ENCODE data around the gene FBRSL1. TPM values are rescaled to one million over a fixed set of nuclear protein-coding genes. Genes with fewer than 3 reads are reported as not detected.

Gene FBRSL1
- total RNA-seq, 1 experiment from 2014 or later, result 96.1 TPM

DNA sequence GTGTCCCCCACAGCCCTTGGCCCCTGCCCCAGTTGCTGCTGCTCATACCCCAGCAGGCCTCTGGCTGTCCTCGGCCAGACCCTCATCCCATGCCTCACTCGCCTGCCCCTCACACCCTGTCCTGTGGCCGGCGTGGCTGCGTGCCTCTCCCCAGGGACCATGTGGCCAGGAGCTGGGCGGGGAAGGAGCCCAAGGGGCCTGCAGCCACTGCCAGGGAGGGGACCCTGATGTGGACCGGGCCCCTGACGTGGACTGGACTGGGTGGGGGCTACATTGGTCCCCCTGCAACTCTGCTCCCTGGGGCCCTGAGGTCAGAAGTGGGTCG lies 10.9 kb downstream of the FBRSL1 start:
- CTCF ChIA-PET, result no interaction called here
- no peaks in the 10 kb centered on the region for H3K27me3 ChIP-seq (replicated peaks; ENCODE audit: control insufficient read depth, insufficient read depth, low read length)
- peaks cover 2% of the 10 kb centered on the region; the same call in 1 of the 2 replicates for H3K4me1 ChIP-seq
- Mint-ChIP-seq H3K4me3 (ENCODE audit: unreplicated experiment) (no peak overlapping the region), H3K27ac (ENCODE audit: unreplicated experiment) (peak overlapping the region; percentile 65), H3K36me3 (ENCODE audit: insufficient read depth, unreplicated experiment) (no peaks in the 10 kb centered on the region), H3K27me3 (ENCODE audit: insufficient read depth, unreplicated experiment) (no peaks in the 10 kb centered on the region), H3K9me3 (ENCODE audit: unreplicated experiment) (no peaks in the 10 kb centered on the region), H3K4me1 (ENCODE audit: low read depth, unreplicated experiment) (no peaks in the 10 kb centered on the region)
- POLR2A ChIA-PET, result no interaction called here
- H3K9me3 ChIP-seq, result no peaks in the 10 kb centered on the region
- no peaks in the 10 kb centered on the region for H3K36me3 ChIP-seq (ENCODE audit: control insufficient read depth, insufficient read depth, low read length)
- intact Hi-C loops (cut with micrococcal nuclease; ENCODE audit: unreplicated experiment), result no loop called here
- BruUV-seq (replicated peaks), result no TSS peak
- H3K4me3 ChIP-seq (ENCODE audit: low read depth, low read length), result no peak overlapping the region
- TF ChIP-seq, protein P1, sequence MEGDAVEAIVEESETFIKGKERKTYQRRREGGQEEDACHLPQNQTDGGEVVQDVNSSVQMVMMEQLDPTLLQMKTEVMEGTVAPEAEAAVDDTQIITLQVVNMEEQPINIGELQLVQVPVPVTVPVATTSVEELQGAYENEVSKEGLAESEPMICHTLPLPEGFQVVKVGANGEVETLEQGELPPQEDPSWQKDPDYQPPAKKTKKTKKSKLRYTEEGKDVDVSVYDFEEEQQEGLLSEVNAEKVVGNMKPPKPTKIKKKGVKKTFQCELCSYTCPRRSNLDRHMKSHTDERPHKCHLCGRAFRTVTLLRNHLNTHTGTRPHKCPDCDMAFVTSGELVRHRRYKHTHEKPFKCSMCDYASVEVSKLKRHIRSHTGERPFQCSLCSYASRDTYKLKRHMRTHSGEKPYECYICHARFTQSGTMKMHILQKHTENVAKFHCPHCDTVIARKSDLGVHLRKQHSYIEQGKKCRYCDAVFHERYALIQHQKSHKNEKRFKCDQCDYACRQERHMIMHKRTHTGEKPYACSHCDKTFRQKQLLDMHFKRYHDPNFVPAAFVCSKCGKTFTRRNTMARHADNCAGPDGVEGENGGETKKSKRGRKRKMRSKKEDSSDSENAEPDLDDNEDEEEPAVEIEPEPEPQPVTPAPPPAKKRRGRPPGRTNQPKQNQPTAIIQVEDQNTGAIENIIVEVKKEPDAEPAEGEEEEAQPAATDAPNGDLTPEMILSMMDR (IDR thresholded peaks at IDR 0.05; ENCODE audit: insufficient read depth in 1 of 2, low read depth in 1 of 2, low read length in 1 of 2, severe bottlenecking in 1 of 2, unreplicated experiment in 1 of 2), result no peak
- DNase-seq, result no peak

DNA sequence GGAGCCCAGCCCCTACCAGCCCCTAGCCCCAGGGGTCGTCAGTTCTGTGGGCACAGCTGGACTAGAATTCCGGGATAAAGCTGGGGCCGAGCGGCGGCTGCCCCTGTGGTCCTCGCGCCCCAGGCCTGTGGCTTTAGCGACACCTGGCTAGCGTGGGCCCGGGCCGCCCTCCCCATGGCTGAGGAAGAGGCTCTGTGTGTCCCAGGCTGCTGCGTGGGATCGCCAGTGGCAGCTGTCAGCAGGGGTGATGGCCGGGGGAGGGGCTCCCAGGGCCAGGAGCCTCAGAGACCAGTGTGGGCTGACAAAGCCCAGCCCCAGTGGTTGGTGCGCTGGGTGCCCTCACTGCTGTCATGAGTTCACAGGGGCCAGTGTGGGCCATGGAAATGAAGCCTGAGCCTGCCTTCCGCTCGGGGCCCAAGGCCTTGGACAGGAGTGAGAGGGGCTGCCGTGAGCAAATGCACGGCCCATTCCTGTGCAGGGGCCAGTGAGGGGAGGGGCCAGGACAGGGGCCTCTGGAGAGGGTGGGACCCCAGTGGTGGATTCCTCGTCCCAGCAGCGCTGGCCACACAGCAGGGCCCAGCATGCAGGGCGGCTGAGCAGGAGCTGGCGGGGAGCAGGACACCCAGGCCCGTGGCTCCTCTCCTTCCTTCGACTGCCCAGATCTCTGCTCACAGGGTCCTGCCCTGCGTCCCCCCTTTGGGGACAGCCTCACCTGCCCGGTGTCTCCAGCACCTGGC lies 11.4 kb downstream of the FBRSL1 start:
- H3K27ac Mint-ChIP-seq (ENCODE audit: unreplicated experiment), result peak overlapping the region; percentile 65
- no peaks in the 10 kb centered on the region for H3K36me3 ChIP-seq (ENCODE audit: control insufficient read depth, insufficient read depth, low read length)
- POLR2A ChIA-PET, result no interaction called here
- no peak for DNase-seq
- no peaks in the 10 kb centered on the region for H3K9me3 ChIP-seq
- BruUV-seq (replicated peaks), result no TSS peak
- H3K4me1 ChIP-seq, result no peaks in the 10 kb centered on the region
- TF ChIP-seq, protein P1 (IDR thresholded peaks at IDR 0.05; ENCODE audit: insufficient read depth in 1 of 2, low read depth in 1 of 2, low read length in 1 of 2, severe bottlenecking in 1 of 2, unreplicated experiment in 1 of 2), result no peak
- no peaks in the 10 kb centered on the region for H3K9me3 Mint-ChIP-seq (ENCODE audit: unreplicated experiment)
- no peak overlapping the region for H3K4me3 ChIP-seq (ENCODE audit: low read depth, low read length)
- no peaks in the 10 kb centered on the region for H3K27me3 Mint-ChIP-seq (ENCODE audit: insufficient read depth, unreplicated experiment)
- no peak overlapping the region for H3K4me3 Mint-ChIP-seq (ENCODE audit: unreplicated experiment)
- no peaks in the 10 kb centered on the region for H3K4me1 Mint-ChIP-seq (ENCODE audit: low read depth, unreplicated experiment)
- peaks cover under 1% of the 10 kb centered on the region for H3K36me3 Mint-ChIP-seq (ENCODE audit: insufficient read depth, unreplicated experiment)
- H3K27me3 ChIP-seq (replicated peaks; ENCODE audit: control insufficient read depth, insufficient read depth, low read length), result no peaks in the 10 kb centered on the region
- intact Hi-C loops (cut with micrococcal nuclease; ENCODE audit: unreplicated experiment), result no loop called here
- CTCF ChIA-PET, result no interaction called here

DNA sequence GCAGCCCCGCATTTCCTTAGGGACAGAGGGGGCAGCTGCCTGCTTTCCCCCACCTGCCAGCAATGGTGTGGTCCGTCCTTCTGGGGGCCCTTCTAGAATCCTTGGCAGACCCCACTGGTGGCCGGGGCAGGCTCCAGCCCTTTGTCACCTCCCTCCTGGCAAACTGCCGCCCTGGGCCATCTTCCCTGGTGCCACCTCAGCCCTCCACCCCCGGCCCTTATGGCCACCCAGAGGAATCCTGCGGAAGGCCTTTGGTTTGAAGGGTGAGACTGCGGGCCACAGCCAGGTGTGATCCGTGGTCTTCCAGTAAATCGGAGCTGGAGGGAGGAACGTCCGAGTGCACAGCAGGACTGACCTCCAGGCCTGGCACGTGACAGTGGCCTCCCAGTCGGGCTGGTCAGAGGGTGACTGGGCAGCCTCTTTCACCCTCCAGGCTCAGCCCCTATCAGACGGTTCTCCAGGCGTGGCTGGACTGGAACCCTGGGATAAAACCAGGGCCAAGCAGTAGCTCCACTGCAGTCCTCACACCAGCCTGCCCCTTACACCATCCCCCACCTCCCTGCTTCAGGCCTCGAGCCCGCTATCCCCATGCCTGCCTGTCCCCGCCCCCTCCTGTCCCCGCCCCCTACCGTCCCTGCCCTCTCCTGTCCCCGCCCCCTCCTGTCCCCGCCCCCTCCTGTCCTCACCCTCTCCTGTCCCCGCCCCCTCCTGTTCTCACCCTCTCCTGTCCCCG lies 12.4 kb downstream of the FBRSL1 start:
- Mint-ChIP-seq H3K4me3 (ENCODE audit: unreplicated experiment) (no peak overlapping the region), H3K27me3 (ENCODE audit: insufficient read depth, unreplicated experiment) (no peaks in the 10 kb centered on the region), H3K27ac (ENCODE audit: unreplicated experiment) (no peak overlapping the region), H3K4me1 (ENCODE audit: low read depth, unreplicated experiment) (no peaks in the 10 kb centered on the region), H3K36me3 (ENCODE audit: insufficient read depth, unreplicated experiment) (peaks cover 8% of the 10 kb centered on the region), H3K9me3 (ENCODE audit: unreplicated experiment) (no peaks in the 10 kb centered on the region)
- Histone ChIP-seq H3K4me3 (ENCODE audit: low read depth, low read length) (no peak overlapping the region), H3K36me3 (ENCODE audit: control insufficient read depth, insufficient read depth, low read length) (no peaks in the 10 kb centered on the region), H3K4me1 (no peaks in the 10 kb centered on the region), H3K9me3 (no peaks in the 10 kb centered on the region), H3K27me3 (replicated peaks; ENCODE audit: control insufficient read depth, insufficient read depth, low read length) (no peaks in the 10 kb centered on the region)
- peak in 1 of 2 experiments; percentile 51 for DNase-seq
- ChIA-PET POLR2A (no interaction called here), CTCF (no interaction called here)
- TF ChIP-seq, protein P1 (IDR thresholded peaks at IDR 0.05; ENCODE audit: insufficient read depth in 1 of 2, low read depth in 1 of 2, low read length in 1 of 2, severe bottlenecking in 1 of 2, unreplicated experiment in 1 of 2), result no peak
- BruUV-seq (replicated peaks), result no TSS peak
- intact Hi-C loops (cut with micrococcal nuclease; ENCODE audit: unreplicated experiment), result no loop called here

Data from Caco-2 (cell line).